Measurements from ENCODE around the gene ANO1.

The ANO1 gene

GRCh38 chr11:70097783-70098563 is 19.9 kb downstream of the ANO1 start:
- DNase-seq, result no peak

- no peak for DNase-seq
Observed at GRCh38 chr11:70098936-70099335, 20.8 kb downstream of the ANO1 start.

DNA sequence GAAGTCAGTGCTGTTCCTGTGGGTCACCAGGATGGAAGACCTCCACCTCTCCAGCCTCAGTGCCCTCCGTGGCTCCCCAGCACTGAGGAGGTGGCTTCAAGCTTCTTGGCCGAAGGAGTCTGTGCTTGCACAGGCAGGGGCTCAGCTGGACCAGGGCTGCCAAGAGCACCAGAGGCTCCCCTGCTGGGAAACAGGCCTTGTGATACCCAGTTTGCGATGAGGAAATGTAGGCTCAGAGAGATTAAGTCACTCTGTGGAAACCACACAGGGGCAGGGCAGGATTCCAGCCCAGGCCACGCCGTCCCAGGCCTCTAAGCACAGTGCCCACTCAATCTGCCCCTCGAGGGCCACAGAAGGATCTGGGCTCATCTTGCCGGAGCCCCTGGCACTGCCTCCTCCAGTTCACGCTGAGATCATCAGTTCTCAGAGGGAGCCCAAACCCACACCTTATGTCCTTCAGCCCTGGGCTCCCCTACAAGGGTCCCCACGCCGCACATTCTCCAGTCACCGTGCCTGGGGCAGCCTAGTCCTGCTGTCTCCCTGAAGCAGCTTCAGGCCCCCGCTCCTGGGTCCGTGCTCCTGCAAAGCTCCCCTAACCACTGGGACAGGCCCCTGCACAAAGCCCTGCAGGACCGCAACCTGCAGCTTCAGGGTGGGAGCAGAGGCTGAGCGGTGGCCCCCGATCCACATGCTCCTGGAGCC is 21.6 kb downstream of the ANO1 start:
- no peak for DNase-seq

GRCh38 chr11:70100280-70100603 is 22.1 kb downstream of the ANO1 start:
- DNase-seq, result no peak

DNA sequence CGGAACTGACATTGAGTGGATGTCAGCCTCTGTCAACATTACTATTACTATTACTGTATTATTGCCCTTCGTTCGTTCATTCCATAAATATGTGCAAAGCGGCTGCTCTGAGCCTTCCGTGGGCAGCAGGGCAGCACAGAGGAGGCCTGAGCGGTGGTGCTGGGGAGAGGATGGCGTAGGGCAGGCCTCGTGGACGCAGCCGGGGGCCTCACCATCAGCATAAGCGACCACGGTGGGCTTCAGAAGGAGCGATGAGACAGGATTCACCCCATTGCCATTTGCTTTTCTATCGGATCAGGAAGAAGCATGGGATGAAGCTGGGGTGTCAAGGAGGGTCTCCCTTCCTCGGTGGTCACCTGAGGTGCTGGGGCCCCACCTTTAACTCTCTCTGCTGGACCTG is 22.7 kb downstream of the ANO1 start:
- DNase-seq, result no peak

DNA sequence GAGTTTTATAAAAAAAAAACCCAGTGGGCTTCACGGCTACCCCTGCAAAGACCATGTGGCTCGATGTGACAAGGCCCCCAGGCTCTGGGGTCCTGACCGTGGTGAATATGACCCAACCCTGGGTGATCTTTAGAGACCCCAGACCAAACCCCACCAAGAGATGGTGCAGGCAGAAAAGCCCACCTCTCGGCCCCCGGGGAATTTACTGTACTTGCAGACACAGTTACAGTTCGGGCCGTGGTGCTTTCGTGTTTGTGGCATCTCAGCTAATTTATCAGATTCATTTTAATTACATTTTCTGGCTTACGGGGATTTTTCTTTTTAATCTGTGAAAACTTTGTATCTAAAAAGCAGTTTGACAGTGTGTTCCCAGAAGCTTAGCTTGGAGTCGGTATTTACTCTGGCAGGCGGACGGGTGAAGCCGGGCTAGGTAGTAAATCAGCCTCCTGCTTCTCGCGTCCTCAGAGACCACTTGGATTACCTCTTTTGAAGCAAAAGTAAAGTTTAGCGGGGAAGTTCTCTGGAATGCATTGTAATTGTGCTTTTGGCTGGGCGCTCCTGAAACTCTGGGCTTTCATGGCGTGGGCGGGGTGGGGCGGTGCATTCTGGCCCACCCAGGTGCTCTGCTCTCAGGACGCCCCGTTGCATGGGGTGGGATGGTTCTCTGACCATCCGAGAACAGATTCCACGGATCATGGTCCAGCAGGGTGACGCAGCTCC is 25.3 kb downstream of the ANO1 start:
- DNase-seq, result no peak

GRCh38 chr11:70104419-70104818 is 26.3 kb downstream of the ANO1 start:
- no peak for DNase-seq

GRCh38 chr11:70104961-70105360 is 26.8 kb downstream of the ANO1 start:
- DNase-seq, result no peak

- no peak for DNase-seq
Observed at GRCh38 chr11:70105369-70105754, 27.2 kb downstream of the ANO1 start.

GRCh38 chr11:70105755-70106571 is 27.8 kb downstream of the ANO1 start:
- DNase-seq, result no peak

DNA sequence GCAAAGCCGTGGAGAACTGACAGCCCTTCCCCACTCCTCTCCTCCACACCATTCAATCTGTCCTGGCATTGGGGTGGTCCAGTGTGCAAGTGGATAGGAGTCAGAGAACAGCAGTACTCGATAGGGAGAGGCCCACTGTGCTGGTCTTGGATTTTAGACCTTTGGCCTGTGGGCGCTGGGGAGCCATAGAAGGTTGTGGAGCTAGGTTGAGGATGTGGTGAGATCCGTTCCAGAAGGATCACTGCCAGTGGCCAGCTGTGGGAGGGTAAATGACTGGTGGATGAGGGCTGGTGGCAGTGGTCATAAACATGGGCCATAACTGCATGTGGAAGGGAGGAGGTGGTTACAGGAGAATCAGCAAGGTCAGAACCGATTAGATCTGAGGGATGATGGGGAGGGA is 28.6 kb downstream of the ANO1 start:
- DNase-seq, result no peak

DNA sequence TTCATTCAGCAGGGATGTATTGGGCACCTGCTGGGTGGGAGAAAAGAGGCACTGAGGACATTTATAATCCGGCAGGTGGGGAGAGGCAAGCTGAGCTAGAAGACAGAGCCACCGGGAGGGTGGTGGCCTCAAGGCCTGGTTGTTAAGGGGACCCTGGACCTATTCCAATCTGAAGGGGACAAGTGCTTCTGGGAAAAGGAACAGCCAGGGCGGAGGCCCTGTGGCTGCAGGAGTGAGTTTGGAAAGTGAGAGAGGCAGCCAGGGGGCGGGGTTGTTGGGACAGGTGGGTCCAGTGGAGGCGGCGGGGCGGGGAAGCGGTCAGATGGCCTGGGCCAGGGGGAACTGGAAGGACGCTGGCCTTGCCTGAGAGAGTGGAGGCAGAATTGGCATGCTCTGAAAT is 29.1 kb downstream of the ANO1 start:
- no peak for DNase-seq

- DNase-seq, result no peak
Observed at GRCh38 chr11:70107756-70108155, 29.6 kb downstream of the ANO1 start.

- no peak for DNase-seq
Observed at GRCh38 chr11:70108250-70108649, 30.1 kb downstream of the ANO1 start.

DNA sequence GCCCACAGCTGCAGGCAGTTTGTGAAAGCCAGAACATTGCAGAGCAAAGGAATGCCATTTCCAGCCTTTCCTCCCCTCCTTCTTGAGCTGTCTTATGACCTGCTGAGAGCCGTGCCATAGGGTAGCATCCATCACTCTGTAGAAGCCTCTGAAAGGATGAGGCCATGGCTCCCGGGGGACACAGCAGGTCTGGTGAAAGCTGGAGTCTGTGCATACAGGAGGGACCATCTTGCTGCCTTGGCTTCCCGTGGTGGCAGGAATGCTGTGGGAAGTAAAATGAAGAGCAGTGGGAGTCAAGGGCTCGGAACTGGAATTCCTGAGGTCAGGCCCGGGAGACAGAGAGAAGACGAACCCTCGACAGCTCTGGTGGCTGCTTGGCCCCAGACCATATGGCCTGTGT is 30.9 kb downstream of the ANO1 start:
- DNase-seq, result no peak

DNA sequence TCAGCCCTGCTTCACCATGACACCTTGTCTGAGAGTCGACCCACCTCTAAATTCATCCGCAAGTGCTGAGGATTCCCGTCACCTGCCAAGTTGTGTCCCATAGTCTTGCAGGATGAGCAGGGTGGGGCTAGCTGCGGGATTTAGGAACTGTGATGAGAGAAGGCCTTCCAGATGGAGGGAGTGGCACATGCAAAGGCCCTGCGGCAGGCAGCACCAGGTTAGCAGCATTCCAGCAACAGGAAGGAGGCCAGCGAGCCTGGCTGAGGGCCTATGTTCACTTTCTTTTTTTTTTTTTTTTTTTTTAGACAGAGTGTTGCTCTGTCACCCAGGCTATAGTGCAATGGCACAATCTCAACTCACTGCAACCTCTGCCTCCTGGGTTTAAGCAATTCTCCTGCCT is 31.8 kb downstream of the ANO1 start:
- no peak for DNase-seq

- DNase-seq, result no peak
Observed at GRCh38 chr11:70110538-70111055, 32.5 kb downstream of the ANO1 start.

DNA sequence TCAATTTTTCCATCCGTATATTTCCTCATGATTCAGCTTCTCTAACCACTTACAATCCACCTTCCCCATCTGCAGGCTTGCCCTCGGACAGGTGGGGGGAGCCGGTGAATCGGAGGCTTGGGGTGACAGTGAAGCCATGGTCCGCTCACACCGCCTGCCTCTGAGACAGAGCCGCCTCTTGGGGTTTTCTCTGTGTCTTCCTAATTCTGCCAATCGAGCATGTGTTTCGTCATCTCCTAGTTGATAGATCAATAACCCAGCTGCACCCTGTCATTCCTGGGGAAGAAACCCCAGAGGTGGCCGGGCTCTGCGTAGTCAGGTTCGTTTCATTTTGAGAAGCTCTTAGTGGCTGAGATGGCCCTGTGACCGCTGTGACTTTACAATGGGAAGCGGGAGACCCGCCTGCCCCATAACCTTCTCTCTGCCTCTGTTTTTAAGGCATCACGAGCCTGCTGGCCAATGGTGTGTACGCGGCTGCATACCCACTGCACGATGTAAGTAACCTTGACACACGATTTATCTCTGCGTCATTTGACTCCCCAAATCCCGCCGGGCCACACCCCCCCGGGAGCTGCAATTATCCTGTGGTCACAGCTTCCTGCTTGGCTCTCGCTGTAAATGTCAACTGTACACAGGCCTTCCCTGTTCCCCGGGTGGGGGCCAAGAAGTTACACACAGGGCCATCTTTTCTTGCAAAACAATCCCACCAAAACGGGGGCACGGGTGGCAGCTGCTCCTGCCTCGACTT is 33.3 kb downstream of the ANO1 start:
- no peak for DNase-seq

DNA sequence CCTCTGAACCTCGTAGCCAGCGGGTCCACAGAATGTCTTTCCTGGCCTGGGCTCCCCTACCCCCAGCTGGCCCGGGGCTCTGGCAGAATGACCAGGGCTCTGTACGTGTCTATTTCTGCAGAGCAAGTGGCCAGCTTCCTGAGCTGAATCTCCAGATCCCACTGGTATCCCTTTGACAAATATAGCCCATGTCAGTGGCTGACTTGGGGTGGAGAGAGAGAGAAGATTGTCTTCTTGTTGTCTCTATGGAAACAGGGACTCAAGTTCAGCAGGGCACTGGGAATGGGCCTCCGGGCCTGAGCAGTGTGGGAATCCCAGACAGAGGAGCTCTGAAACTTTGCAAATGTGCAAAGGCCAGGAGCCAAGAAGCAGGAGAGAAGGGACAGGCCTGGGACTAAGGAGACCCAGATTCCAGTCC is 33.9 kb downstream of the ANO1 start:
- DNase-seq, result no peak

GRCh38 chr11:70113801-70114200 is 35.7 kb downstream of the ANO1 start:
- DNase-seq, result no peak

- no peak for DNase-seq
Observed at GRCh38 chr11:70115778-70116177, 37.7 kb downstream of the ANO1 start.

DNA sequence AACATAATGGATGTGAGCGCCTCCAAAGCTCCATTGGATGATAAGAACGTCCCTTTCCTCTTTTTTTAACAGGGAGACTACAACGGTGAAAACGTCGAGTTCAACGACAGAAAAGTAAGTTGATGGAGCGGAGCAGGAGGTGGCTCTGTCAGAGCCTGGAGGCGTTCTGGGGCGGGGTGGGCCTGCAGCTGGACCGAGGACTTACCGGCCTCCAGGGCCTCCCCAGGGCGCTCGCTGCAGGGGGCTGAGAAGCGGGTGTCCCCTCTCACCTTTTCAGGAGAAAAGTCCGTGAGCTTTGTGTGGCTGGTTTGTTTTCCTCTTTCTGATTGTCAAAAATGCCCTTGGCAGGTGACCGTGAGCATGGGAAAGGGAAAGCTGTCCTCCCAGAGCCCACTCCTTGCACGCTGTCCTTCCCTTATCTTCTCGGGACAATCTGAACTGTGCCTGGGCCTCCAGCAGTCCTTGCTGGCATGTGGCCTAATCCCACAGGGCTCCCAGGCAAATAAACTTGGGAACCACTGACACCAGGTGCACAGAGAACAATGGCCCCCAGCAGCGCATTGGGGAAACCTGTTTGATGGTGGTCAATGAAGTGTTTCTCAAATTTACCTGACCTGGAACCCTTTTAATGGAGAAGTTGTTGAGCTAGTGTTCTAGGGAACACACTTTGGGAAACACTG is 38.4 kb downstream of the ANO1 start:
- DNase-seq, result no peak
